SK-N-SH treated with all-trans-retinoic acid at 6 μM for 48 hours (cell line): ENCODE measurements around the gene CERS4.

Source experiments
- BACH2 ChIP-seq: fragments of 250-450 bp; sonication (Bioruptor Pico); IDR thresholded peaks from 2 replicates; pipeline ENCODE4 v1.9.0; 2021; ENCODE audit warnings: mild to moderate bottlenecking, borderline replicate concordance
- CSDC2 ChIP-seq: fragments of 250-450 bp; sonication (Bioruptor Pico); IDR thresholded peaks from 2 replicates; pipeline ENCODE4 v1.5.0; 2020; ENCODE audit warnings: mild to moderate bottlenecking, moderate library complexity
- CSRNP3 ChIP-seq: fragments of 250-450 bp; sonication (Bioruptor Pico); IDR thresholded peaks from 2 replicates; pipeline ENCODE4 v1.5.1; 2021; ENCODE audit warnings: mild to moderate bottlenecking, moderate library complexity
- GLIS3 ChIP-seq: fragments of 250-450 bp; sonication (Bioruptor Pico); IDR thresholded peaks from 2 replicates; pipeline ENCODE4 v1.5.0; 2020; ENCODE audit warnings: mild to moderate bottlenecking, moderate library complexity
- OSR1 ChIP-seq: fragments of 250-450 bp; sonication (Bioruptor Pico); IDR thresholded peaks from 2 replicates; pipeline ENCODE4 v1.8.0; 2022; ENCODE audit warnings: moderate library complexity, mild to moderate bottlenecking, inconsistent platforms
- PPARA ChIP-seq: fragments of 250-450 bp; sonication (Bioruptor Pico); IDR thresholded peaks from 2 replicates; pipeline ENCODE4 v1.5.0; 2020; ENCODE audit warnings: mild to moderate bottlenecking, borderline replicate concordance
- RARB ChIP-seq: fragments of 250-450 bp; sonication (Bioruptor Pico); IDR thresholded peaks from 2 replicates; pipeline ENCODE4 v1.8.0; 2021; ENCODE audit warnings: mild to moderate bottlenecking, moderate library complexity
- SNAI2 ChIP-seq: fragments of 250-450 bp; sonication (Bioruptor Pico); IDR thresholded peaks from 2 replicates; pipeline ENCODE4 v1.5.0; 2020; ENCODE audit warnings: mild to moderate bottlenecking, moderate library complexity
- TCF4 ChIP-seq: fragments of 250-450 bp; sonication (Bioruptor Pico); IDR thresholded peaks from 2 replicates; pipeline ENCODE4 v1.8.0; 2021; ENCODE audit warnings: mild to moderate bottlenecking, moderate library complexity, borderline replicate concordance
- ZFP3 ChIP-seq: fragments of 250-450 bp; sonication (Bioruptor Pico); IDR thresholded peaks from 2 replicates; pipeline ENCODE4 v1.5.0; 2020; ENCODE audit warnings: mild to moderate bottlenecking, moderate library complexity
- ZFP30 ChIP-seq: fragments of 450-650 bp; formaldehyde crosslinking; IDR thresholded peaks from 2 replicates; pipeline ENCODE4 v1.5.0; 2022; ENCODE audit warnings: mild to moderate bottlenecking, moderate library complexity
- ZNF8 ChIP-seq: fragments of 450-650 bp; formaldehyde crosslinking; IDR thresholded peaks from 2 replicates; pipeline ENCODE4 v1.5.0; 2020; ENCODE audit warnings: mild to moderate bottlenecking, moderate library complexity
- TF ChIP-seq, protein P1 (sequence below): fragments of 250-450 bp; sonication (Bioruptor Pico); IDR thresholded peaks from 2 replicates; pipeline ENCODE4 v1.8.0; 2020; ENCODE audit warnings: mild to moderate bottlenecking, moderate library complexity, borderline replicate concordance
- TF ChIP-seq, protein P2 (sequence below): fragments of 250-450 bp; sonication (Bioruptor Pico); IDR thresholded peaks from 2 replicates; pipeline ENCODE4 v1.5.0; 2020; ENCODE audit warnings: mild to moderate bottlenecking, moderate library complexity

GRCh38 chr19:8163759-8164158 lies 45.4 kb upstream of the CERS4 start:
- TF ChIP-seq RARB (no peak), CSDC2 (no peak; the same call in 1 of the 2 replicates), ZFP3 (no peak), ZFP30 (CRISPR knock-in tag) (no peak), CSRNP3 (no peak), ZNF8 (CRISPR knock-in tag) (no peak), OSR1 (CRISPR knock-in tag) (no peak), SNAI2 (CRISPR knock-in tag) (no peak), TCF4 (CRISPR knock-in tag) (no peak), PPARA (CRISPR knock-in tag) (no peak), BACH2 (CRISPR knock-in tag) (no peak), GLIS3 (CRISPR knock-in tag) (no peak)
- TF ChIP-seq, protein P1, sequence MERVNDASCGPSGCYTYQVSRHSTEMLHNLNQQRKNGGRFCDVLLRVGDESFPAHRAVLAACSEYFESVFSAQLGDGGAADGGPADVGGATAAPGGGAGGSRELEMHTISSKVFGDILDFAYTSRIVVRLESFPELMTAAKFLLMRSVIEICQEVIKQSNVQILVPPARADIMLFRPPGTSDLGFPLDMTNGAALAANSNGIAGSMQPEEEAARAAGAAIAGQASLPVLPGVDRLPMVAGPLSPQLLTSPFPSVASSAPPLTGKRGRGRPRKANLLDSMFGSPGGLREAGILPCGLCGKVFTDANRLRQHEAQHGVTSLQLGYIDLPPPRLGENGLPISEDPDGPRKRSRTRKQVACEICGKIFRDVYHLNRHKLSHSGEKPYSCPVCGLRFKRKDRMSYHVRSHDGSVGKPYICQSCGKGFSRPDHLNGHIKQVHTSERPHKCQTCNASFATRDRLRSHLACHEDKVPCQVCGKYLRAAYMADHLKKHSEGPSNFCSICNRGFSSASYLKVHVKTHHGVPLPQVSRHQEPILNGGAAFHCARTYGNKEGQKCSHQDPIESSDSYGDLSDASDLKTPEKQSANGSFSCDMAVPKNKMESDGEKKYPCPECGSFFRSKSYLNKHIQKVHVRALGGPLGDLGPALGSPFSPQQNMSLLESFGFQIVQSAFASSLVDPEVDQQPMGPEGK: no peak
- TF ChIP-seq, protein P2, sequence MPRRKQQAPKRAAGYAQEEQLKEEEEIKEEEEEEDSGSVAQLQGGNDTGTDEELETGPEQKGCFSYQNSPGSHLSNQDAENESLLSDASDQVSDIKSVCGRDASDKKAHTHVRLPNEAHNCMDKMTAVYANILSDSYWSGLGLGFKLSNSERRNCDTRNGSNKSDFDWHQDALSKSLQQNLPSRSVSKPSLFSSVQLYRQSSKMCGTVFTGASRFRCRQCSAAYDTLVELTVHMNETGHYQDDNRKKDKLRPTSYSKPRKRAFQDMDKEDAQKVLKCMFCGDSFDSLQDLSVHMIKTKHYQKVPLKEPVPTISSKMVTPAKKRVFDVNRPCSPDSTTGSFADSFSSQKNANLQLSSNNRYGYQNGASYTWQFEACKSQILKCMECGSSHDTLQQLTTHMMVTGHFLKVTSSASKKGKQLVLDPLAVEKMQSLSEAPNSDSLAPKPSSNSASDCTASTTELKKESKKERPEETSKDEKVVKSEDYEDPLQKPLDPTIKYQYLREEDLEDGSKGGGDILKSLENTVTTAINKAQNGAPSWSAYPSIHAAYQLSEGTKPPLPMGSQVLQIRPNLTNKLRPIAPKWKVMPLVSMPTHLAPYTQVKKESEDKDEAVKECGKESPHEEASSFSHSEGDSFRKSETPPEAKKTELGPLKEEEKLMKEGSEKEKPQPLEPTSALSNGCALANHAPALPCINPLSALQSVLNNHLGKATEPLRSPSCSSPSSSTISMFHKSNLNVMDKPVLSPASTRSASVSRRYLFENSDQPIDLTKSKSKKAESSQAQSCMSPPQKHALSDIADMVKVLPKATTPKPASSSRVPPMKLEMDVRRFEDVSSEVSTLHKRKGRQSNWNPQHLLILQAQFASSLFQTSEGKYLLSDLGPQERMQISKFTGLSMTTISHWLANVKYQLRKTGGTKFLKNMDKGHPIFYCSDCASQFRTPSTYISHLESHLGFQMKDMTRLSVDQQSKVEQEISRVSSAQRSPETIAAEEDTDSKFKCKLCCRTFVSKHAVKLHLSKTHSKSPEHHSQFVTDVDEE (CRISPR knock-in tag): no peak
